ENCODE data around the gene ABLIM1.

Gene ABLIM1

DNA sequence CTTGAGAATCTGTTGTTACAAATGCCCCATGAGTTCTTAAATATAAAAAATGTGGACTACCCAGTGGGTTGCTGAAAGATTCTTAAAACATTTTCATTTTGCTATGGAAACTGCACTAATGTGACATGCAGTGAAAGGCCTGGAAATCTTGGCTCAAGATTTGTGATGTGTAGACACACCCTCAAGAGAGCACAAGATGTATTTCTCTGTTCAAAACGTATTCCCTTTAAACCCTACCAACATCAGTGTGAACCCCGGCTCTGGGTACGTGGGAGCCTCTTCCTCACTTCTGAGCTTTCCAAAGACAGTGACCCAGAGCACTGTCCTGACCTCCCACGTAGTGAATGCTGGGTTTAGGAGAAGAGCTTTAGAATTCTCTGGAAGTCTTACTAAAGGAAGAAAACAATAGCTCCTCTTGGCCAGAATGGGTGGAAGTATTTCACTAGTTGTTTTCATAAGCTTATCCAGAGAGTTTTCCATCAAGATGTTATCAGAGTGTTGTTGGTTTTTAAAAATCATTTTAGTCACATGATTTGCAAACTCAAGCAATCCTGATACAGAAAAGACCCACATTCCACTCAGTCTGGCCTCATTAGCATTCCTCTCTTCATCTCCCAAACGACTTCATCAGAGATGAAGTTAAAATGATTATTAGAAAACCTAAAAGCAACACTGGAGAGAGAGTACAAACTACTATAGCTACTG, 172.2 kb downstream of the ABLIM1 start:
- no peak for DNase-seq (ENCODE audit: low read depth)

DNA sequence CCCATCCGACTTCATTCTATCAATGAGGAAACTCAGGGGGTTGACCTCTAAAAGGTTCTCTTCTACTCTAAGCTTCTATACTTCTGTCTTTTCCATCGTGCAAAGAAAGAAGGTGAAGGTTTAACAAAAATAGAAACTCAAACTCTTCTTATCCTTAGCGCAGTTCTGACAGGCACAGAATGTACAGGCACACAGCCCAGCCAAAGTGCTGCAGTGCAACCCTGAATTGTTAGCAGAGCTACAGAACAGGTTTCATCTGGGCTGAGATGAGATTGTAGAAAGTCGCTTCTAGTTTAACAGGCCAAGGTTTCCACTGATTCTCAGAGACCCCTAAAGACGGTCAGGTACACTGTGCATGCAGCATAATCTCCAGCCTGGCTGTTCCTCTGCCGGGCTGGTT, 174.5 kb downstream of the ABLIM1 start:
- no peak for DNase-seq (ENCODE audit: low read depth)

DNA sequence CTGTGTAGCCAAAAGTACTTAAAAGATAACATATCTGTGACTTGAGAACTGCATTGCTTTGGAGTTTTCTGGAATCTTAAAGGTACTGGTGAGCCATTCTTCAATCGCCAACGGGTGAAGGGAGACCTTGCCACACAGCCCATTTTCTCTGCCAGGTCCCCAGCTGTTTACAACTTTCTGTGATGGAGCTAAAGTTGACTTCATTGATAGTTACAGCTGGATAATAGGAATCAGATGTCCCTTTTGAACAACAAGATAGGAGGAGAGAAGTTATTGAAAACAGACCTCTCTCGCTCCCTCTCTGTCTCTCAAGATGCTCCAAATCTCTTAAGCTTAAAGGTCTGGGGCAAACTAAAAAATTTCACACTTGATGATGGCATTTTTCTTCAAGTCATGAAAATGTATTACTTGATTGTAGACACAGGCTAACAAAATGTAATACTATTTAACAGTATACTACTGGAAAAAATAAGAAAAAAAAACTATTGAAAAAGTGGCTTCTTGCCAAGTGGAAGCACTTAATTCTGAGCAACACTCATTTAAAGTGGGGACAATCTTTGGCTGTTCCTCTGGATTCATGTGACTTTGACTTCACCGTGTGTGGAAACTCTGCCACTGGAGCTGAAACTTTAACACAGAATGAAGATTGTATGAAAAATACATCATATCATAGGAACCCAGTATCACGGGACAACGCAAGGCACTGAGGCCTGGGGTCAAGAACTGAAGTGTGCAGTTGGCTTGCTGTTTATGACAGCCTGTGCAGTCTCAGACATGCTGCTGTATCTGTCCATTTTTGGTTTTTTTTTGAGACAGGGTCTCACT, 175.4 kb downstream of the ABLIM1 start:
- no peak for DNase-seq (ENCODE audit: low read depth)

DNA sequence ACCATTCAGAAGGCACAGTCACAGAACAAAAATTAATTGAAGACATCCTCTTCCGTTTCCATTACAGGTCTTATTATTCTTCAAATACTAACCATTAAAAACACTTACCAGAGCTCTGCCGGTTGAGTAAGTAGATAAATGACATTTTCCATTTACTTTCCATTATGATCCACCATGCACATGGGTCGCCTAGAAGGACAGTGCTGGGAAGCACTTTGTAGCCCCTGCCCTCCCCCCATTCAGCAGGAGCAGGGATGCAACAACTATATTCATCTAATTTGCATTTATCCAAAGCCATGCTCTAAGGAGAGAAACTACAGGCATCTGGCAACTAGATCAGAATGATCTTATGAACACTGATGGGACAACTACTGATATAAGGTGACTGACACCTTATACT, 177.0 kb downstream of the ABLIM1 start:
- DNase-seq (ENCODE audit: low read depth) = no peak

DNA sequence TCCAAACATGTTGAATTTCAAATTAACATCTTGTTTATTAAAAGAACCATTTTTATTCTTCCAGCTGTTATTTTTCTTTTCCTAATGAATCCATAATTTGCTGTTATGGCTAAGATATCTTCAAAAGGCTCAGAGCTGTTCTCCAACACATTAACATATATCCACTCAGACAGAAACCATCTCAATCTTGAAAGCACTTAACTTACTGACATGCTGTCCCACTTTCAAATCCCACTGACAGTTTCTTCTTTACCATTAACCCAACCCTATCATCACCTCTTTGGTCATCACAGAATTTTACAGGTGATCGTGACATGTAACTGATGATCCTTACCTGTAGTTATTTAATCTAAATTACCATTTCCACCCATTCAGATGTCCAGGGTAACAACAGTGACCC, 178.2 kb downstream of the ABLIM1 start:
- DNase-seq (ENCODE audit: low read depth) = no peak

DNA sequence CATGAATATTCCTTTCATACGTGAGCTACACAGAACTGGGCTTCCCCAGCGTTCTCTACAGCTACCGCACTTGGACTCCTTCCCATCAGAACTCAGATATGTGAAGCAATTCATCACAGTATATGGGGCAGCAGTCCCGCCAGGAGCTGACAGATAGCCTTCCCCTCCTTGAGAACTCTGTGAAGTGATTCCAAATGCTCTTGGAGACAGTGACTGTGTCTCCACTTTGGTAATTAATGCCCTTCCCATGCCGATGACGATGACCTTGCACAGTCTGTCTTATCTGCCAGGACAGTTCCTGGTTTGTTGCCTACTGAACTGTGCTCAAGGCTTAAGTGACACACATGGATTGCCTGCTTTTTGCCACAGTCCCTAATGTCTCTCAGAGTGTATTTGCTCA, 178.8 kb downstream of the ABLIM1 start:
- DNase-seq (ENCODE audit: low read depth) = no peak

DNA sequence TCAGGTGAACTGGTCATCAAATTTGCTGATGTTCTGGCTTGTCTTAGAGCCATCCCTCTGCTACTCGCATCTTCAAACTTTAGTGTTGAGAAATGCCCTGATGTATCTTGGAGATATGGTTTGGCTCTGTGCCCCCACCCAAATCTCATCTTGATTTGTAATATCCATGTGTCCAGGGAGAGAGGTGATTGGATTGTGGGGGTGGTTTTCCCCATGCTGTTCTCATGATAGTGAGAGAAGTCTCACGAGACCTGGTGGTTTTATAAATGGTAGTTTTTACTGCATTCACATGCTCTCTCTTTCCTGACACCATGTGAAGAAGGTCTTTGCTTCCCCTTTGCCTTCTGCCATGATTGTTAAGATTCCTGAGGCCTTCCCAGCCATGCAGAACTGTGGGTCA, 179.8 kb downstream of the ABLIM1 start:
- no peak for DNase-seq (ENCODE audit: low read depth)

DNA sequence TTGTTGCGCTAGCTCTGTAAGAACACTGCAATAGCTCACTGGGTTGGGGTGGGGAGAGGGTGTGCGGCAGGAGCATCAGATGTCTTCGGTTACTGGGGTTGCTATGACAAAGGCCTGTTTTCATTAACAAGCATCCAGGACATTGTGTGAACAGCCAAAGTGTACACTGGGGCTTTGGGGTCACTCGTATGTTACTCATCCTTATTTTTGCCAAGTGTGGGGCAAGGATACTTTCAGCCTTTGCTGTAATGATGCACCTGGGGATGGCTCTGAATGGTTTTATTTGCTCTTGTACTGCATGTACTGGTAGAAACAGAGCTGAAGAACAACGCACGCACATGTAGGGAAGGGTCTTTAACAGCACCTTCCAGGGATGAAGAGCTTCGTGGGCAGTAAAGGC, 180.8 kb downstream of the ABLIM1 start:
- no peak for DNase-seq (ENCODE audit: low read depth)

DNA sequence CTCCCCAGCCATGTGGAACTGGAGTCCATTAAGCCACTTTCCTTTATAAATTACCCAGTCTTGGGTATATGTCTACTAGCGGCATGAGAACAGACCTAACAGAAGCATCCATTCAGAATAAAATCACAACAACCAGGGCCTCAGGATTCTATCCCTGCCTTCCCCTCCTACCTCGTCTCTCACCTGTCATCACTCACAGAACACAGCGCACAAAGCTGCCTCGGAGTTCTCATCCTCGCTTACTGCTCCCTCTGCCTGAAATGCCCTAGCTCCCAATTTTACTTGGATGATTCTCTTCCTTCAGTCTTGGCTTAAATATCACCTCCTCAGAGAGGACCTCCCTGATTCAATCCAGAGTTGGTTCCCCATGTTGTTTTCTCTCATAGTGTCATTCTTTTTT, 183.1 kb downstream of the ABLIM1 start:
- DNase-seq (ENCODE audit: low read depth) = no peak

DNA sequence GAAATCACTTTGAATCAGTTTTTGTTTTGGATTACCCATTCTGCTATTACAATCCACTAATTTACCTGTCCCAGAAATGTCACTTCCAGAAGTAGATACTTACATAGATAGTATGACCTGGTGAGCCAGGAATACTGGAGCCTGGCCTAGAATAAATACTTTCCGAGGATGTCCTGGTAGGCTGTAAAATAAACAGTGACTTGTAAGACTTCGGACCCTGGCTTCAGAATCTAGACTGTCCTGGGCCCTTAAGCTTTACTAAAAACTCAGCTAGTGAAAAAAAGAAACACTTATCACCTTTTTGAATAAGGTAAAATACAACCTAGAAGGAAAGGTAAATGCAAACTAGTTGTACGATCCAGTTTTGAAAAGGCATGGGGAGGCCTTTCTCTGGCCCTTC, 184.3 kb downstream of the ABLIM1 start:
- no peak for DNase-seq (ENCODE audit: low read depth)

DNA sequence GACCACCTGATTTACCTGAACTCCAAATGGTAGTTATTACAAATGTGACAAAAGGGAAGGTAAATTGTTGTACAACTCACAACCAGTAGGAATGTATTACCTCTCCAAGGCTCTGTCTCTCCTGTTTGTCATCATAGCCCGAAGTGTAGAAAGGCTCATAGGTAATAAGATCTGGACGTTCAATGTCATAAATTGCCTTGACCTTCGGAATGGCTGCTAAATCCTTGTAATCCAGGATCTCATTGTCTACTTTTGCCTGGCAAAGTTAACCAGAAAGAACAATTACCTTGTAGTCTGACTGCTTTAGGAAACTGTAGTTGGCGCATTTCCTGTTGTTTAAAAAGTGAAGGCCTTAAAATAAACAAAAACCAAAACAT, 185.2 kb downstream of the ABLIM1 start:
- no peak for DNase-seq (ENCODE audit: low read depth)

DNA sequence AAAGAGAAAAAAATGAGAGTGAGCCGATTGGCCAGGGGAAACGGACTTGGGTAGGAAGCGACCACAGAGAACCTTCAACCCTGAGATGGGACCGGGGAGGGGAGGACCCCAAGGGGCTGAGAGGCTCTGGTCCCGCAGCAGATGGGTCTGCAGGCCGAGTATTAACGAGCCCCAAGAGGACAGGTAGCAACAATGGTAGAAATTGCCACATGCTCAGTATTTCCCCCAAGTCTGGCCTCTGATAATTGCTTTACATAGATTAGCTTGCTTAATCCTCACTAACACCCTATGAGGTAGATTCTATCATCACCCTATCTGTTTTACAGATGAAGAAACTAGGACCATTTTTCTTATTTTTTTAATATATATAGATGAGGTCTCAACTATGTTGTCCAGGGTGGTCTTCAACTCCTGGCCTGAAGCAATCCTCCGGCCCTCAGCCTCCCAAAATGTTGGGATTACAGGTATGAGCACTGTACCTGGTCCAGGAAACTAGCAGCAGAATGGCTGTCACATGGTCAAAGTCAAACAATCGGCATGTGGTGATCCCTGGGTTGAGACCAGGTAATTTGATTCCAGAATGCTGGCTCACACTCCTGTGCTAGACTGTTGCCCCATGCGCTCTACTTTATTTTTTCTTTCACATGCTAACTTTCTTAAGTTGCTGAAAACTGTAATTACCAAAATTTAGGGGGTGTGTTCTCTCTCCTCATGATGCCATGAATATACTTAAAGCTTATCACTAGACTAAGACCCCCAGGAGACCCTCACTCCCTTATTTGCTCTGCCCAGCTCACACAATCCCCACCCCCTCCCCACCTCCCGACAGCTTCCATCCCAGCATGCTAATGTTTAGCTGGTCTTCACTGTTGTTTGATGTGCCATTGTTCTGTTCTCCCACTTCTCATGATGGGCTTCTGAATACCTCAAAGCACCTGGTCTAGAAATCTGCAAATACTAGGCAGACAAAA, 185.9 kb downstream of the ABLIM1 start:
- no peak for DNase-seq (ENCODE audit: low read depth)

DNA sequence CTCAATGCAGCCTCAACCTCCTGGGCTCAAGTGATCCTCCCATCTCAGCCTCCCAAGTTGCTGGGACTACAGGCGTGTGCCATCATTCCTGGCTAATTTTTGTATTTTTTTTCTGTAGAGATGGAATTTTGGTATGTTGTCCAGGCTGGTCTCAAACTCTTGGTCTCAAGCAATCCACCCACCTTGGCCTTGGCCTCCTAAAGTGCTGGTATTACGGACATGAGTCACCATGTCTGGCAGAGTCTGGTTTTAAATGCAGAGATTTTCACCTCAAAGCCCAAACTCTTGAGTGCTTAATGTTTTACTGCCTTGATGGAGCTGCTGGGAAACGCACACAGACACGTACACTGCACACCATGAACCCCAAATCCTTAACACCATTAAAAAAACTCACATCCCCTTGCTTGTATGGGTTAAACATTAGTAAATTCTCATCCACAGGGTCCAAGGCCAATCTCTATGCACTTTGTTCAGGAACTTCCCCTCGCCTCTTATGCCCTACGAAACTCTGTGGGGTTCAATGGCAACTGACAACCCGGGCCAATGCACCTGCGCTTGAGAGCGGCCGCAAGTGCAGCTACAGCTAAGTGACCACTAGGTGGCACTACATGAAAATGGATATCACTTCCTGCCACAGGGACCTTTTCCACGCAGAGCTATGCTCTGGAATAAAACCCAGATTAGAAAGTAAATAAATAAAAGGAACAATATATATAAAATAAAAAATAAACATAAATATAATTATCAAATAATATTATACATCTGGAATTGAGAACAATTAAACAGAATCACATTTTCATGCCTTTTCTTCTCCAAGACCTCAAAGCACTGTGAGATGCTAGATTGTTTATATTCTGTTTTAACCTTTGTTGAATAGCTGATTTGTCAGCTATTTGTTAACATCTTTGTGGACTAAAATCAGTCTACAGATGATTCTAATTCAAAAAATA, 186.8 kb downstream of the ABLIM1 start:
- DNase-seq (ENCODE audit: low read depth) = peak; percentile 40

DNA sequence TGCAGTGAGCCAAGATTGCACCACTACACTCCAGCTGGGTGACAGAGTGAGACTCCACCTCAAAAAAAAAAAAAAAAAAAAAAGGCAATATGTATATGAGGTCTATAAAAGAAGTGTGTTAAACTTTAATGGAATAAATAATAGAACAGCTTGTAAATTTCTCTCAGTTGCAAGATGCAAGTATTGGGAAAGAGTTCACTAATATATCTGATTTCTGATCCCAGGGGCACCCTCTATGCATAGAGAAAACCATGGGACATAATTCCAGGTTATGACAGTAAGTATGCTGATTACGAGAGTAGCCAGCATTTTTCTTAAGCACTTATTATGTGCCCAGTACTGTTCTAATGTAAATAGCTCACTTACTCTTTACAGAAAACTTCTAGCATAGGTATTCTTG, 187.7 kb downstream of the ABLIM1 start:
- no peak for DNase-seq (ENCODE audit: low read depth)

DNA sequence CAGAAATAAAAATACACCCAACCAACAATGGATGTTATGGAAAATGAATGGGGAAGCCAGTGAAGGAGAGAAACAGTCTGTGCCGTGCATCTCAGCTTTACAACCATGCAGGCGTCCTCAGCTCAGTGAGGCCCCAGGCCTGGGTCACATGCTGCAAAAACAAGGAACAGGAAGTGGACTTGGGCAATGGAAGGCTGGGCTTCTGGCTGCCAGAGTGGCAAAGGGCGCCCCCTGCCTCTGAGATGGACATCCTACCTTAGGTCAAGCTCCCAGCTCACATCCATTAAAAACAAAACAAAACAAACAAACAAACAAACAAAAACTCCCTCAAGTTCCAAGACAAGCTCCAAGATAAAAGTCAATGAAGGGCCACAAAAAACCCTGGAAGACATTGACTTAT, 199.1 kb downstream of the ABLIM1 start:
- no peak for DNase-seq (ENCODE audit: low read depth)

DNA sequence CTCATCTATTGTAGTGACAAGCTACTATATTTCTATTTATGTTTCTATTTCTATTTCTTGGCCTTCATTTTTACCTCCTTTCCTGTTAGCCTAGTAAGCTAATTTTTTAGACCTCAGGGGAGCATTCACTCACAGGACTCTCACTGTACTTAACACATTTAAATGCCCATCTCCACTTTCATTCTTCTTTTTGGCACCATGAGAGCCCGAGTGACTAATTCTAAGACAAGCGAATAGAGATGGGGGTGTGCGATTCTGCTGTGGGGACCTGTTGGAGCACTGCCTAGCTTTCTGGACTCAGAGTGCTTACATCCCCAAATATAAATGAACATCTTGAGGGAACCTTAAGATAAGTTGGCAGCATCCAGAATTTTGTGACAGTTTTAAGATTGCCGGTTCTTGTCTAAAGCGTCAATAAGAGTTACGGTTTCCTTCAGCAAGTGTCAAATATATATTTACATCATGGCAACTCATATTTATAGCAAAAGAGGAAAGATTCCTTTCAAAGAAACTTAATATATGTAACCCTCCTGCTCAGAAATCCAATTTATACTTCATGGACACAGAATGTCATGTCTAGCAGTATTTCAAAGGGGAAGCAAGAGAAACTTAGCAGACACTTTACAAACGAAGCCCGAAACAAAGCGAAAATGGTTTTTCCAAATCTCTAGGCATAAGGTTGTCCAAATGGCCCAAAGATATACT, 199.7 kb downstream of the ABLIM1 start:
- no peak for DNase-seq (ENCODE audit: low read depth)

DNA sequence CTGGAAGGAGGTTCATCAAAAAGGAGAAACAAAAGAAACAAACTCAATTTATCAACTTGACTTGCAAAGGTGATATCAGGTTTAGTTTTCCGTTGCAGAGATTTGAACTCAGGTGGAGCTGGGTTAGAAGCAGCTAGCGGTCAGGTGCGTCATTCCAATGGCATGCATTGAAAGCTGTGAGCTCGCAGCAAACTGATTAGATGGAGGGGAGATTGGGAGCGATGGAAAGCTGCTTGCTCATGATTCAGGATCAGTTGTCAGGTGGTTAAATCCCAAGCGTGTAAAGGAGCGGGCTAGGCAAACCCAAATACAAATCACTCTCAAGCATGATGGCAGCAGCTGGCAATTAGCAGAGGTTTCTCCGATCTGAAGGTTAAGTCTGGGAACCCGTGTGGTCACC, 204.5 kb downstream of the ABLIM1 start:
- no peak for DNase-seq (ENCODE audit: low read depth)

DNA sequence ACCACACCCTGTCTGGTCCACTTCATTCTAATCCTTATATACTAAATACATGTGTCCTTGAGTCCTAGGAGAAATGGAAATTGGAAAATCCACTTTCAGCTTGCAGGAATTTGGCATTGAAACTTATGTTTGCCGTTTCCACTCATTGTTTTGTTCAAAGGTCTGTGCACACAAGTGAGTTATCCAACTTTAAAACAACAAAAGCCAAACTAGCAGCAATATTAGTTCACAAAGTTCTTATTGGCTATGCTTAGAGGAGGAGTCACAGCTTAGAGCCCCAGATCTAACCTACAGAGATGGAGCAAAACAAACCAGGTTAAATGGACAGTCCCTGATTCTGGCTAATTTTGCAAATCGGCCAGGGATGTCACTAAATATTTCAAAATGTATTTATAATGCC, 209.2 kb downstream of the ABLIM1 start:
- DNase-seq (ENCODE audit: low read depth) = no peak

DNA sequence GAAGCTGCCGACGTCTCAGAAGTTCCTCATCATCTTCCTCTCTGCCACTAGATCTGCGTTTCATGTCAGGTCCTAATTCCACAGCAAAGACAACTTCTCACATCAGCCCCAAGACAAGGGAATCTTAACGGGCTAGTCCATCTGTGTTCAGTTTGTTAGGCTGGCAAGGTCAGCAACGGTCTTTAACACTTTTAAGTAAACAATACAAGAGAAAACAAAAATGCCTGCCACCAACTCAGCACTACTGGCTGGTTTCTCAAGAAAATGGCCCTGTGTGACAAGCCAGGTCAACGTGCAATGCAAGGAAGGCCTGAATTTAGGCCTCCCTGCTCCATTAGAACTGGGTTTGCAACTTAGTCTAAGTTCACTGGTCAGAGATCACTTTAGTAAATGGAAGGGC, 212.7 kb downstream of the ABLIM1 start:
- no peak for DNase-seq (ENCODE audit: low read depth)

DNA sequence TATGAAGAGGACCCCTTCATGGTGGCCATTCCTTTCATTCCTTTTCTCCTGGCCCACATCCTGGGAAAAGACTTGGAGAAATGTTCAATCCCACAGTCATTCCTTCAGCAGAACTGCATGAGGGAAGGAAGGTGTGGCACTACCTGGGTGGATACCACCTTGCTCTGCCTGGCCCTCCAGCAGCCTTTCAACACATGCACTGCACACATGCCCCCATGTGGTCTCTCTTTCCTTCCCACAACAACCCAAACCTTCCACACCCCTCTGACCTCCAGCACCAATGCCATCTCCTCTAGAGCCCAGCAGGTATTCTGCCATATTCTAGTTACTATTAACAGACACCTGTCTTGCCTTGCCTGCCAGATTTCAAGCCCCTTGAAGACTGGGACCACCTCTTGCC, 213.3 kb downstream of the ABLIM1 start:
- no peak for DNase-seq (ENCODE audit: low read depth)

DNA sequence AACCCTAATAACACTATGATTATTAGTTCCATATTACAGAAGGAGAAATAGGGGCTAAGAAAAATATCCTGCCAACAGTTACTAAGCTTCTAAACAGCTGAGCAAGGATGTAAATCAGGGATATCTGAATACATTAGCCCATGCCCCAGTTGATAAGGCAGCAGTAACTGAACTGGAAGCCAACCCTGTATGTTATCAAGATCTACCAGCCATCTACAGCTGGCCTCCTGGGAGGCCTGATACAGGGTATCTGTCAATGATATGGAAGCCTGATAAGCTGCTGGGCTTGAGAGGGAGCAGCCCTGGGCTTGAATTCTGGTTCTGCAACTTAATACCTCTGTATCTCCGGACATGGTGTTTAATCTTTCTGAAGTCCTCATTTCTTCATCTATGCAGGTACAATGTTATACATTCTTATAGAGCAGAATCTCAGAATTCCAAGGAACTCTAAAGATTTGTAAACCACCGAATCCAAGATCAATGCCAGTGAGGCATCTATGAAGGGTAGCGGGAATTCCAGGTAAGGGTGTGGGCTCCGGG, 215.9 kb downstream of the ABLIM1 start:
- no peak for DNase-seq (ENCODE audit: low read depth)

All from stimulated activated CD8-positive, alpha-beta memory T cell treated with anti-CD3 and anti-CD28 coated beads, Interleukin-7, amount 100 ng/mL, for 24 hours (primary cell).